HG03520 (cell line): ENCODE measurements around the gene ALKBH7.

Experiments used
- ATAC-seq: cut with Tn5 transposase; IDR thresholded peaks from one replicate; pipeline ENCODE4 v1.9.1; 2021; ENCODE audit warnings: mild to moderate bottlenecking, moderate library complexity; ENCODE audit not compliant: unreplicated experiment

The ALKBH7 gene

DNA sequence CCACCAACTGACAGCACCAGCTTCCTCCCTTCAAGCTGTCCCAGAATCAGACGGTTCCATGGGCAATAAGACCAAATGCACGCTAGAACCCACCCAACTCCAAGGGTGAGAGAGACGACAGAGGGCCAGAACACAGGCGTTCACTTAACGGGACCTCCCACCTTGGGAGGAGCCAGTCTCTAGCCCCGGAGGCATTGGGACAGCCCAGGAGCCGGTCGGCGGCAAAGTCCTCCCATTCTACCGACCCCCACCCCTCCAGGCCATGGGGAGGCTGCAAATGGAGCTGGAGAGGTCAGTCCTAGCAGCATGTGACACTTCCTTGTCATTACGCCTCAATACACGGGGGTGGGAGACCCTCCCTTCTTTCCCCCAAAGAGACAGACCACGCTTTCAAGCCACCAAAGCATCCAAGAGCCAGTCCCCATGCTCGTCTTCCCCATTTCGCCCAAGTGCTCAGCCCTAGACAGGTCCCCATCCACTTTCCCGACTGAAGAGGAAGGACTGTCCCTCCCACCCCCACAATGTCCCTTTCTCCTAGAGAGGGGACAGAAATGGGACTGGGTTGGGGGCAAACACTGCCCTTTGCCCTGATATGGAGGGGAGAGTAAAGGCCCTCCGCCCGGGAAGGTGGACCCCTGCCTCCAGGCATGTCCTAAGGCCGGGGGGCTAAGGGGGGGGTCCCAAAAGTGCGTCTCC, 51.1 kb downstream of the ALKBH7 start:
- ATAC-seq: no peak

DNA sequence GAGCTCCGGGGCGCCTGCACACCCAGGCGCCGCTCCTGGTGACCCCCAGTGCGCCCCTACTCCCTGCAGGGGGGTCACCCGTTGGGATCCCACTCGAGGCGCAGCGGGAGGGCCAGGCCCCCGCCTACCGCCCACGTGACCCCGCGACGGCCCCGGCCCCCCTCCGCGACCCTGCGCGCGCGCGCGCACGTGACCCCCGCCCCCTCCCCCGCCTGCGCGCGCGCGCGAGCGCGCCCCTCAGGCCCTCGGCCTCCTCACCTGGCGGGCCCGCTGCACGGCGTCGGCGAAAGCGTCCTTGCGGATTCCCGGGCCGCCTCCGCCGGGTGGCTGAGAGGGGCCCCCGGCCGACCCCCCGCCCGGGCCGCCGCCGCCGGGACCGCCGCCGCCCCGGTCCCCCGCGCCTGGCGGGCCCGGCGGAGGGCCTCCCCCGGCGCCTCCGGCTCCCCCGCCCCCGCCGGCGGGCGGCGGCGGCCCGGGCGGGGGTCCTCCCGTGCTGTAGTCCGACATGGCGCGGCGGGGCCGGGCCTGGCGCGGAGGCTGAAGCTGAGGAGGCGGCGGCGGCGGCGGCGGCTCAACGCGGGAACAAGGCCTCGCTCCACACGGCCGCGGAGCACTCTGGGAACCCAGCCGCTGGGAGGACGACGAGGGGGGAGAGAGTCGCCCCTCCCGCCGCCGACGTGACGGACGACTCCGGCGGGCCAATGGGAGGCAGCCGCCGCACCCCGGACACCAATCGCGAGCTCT, 51.8 kb downstream of the ALKBH7 start, which contains the start of gene KHSRP:
TSS of gene KHSRP (minus strand) at position 617 of the 744 bp plus-strand sequence. CDS start at position 507, 110 bp downstream.
- no peak for ATAC-seq
